ENCODE results near the gene FADS2.
A peak's percentile ranks its signal among the peaks of the same experiment; 100 is the strongest.
"Not testable (repeated sequence)": the region's sequence is repeated elsewhere in the genome, so short reads cannot be mapped to it uniquely, and the experiment has no call there.

Gene FADS2

DNA sequence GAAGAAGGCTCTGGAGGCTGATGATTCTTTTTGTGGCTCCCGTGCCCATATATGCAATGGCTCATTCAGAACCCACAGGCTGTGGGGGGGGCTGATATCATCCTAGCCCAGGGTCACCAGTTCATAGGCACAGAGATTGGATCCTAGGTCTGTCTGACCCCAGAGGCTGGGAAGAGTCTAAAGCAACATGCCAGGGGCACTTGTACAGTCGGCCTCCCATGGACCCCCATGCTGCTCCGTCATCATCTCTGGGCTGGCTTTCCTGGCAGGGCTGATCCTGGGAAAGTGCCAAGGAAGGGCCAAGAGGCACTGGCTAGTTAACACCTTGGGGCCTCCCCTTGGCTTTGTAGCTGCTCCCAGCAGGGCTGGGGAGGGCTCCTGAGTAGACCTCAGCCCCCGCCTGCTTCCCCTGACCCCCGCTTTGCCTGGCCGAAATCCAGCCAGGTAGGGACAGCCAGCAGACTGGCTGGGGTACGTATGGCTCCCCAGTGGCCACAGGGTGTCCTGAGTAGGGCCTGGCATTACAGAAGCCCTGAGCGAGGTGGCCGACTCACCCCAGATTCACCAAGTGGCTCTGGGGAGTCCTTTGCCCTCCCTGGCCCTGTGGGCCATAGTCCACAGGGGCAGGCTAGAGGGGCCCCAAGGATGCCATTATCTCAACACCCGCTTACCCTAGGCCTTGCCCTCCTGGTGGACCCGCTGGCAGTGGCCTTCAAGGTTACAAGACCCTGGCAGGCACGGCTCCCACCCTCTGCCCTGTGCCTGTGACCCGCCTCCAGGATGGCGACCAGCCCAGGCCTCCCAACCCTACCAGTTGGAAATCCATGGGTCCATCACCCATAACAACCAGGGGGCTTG, 40.7 kb downstream of the FADS2 start:
- no peak for DNase-seq (ENCODE audit: low spot score)

DNA sequence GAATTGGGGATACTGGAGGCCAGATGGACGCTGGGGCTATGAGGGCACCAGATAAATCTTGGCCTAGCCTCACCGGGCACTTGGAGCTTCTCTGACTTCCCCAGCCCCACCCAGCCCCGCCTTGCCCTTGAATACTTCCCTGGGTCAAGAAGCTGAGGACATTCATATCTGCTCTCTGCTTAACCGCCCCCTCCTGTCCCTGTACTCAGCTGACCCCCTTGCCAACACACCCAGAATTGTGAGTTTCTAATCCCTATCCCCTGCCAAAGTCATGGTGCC, 41.3 kb downstream of the FADS2 start:
- DNase-seq (ENCODE audit: low spot score): no peak

DNA sequence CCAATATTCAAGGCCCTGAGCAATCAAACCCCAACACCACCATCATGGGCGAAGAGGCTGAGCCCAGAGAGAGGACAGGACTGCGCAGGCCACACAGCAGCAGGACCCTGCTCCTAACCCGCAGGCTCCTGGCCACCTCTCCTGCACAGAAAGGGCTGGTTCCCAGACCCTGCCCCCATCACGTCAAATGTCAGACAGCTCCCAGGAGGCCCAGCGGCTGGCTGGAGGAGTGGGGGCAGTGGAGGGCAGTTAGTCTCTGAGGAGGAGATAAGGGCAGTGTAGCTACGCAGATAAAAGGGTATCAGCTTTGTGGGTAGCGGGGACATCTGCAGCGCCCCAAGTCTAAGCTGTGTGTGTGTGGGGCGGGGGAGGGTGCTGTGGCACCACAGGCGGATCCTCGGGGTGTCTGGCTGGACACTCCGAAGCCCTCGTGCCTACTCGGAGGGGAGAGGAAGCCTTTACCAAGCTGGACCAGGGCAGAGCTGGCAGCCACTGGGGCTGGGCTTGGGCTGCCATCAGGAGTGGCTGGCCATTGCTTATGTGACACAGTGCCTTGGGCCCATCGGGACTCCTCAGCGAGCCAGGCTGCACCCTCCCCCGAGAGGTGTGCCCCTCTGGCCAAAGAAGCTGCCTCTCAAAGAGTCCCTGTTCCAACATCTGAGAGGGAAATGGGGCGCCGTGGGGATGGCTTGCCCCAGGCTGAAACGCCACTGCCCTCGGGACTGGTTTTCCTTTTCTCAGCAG, 41.8 kb downstream of the FADS2 start:
- no peak for DNase-seq (ENCODE audit: low spot score)

DNA sequence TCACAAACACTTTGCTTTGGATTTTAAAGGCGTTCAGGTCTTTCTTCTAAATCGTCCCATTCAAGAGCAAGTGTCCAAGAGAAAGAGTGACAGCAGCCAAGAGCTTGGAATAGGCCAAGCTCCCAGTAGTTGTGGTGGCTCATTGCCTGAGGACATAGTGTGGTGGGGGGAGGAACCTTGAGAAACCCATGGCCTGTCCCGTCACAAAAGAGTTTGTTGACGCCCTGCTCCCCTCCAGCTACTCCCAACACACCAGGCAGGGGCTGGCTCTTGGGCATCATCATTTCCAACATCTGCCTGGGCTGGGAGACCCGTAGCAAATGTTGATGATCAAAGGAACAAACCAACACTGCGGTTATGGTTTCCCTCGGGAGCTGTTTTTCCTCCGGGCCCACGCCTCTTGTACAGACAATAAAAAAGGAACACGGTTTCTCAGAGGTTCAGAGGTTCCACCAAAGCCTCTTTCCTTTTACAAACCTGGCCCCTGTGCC, 42.5 kb downstream of the FADS2 start:
- no peak for DNase-seq (ENCODE audit: low spot score)

DNA sequence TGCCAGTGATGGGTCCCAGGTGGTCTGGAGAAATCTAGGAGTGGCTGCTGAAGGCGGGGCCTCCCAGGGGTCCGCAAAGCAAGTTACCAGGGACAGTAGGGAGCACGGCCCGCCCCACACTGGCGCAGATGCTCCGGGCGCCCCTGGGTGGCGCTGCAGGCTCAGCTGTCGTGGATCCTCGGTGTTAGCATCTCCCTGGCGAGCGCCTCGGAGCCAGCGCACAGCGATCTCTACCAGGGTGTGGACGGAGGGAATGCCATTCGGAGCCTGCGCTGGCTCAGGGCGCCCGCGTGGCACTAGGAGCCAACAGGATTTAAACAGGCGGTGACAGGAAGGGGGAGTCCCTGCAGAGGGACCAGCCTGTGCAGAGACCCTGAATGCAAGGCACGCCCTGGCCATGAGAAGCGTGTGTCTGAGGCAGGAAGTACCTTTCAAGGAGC, 43.1 kb downstream of the FADS2 start:
- peak; percentile 47 for DNase-seq (ENCODE audit: low spot score)

DNA sequence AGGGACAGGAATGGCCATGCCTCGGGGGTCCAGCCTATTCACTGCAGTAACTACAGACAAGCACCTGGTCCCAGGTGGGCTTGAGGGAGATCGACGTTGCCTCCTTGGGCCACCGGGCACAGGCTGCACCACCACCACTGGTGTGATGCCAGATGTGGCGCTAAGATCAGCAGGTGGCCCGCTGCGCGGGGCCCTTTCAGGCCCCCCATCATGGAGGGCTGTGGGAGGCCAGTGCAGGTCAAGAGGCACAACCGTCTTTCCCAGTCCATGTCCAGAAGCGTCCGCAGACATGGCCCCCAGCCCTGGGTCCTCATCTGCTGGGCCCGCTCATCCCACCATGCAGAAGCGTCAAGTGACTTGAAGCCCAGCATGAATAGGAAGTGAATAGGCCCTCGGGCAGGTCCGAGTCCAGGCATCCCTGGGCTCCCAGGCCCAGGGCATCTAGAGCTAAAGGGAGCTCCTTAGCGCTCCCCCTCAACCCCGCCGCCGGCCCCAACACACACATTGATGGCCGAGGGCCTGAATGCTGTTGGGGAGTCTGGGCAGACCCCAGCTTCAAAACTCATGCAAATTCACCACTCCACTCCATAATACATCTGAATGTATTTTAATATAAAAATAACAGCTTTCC, 45.0 kb downstream of the FADS2 start:
- no peak for DNase-seq (ENCODE audit: low spot score)

DNA sequence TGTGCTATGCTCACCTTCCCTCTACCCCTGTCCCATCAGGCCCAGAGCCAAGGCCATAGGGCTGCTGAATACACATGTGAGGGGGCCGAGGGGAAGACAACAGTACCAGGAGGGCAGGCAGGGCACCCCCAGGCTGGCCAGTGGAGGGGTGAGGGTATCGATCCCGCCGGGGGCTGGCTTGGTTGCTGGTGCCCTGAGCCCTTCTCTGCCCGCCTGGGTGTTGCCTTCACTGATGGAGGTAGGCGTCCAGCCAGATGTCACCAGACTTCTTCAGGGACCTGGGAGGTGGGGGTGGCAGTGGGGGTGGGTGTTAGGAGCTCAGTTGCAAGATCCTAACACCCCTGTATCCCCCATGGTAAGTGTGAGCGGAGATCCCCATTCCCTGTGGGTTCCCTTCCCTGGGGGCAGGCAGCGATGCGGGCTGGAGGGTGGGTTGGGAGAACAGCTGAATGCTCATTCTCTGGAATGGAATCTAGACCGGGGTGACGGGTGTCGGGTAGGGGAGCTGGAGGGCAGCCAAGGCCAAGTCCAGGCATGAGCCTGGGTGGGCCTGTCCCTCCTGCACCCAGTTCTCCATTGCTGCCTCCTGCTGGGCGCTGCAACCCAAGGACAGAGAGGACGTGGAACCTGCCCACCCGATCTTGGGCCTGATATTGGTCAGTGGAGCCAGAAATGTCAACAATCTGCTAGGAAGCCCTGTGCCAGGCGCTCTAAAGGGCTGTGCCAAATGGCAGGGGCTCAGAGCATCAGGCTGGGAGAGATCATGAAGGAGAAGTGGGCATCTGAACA, 45.7 kb downstream of the FADS2 start:
- DNase-seq (ENCODE audit: low spot score): no peak

DNA sequence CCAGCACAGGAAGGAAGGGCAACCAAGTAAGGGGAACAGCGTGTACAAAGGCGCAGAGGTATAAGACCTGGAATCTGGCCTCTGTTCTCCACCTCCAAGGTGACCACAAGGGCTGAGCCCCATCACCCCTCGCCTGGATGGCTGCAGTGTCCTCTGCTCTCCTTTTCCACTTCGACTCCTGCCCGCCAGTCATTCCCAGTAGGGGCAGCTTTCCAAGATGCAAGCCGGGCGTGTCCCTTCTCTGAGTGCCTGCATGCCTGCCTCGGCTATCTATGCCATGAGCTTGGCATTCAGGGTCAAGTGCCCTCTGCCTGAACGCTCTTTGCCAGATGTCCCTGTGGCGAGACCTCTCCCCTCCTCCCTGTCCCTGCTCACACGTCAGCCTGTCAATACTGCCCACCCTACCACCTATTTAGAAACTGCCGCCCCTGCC, 46.3 kb downstream of the FADS2 start:
- no peak for DNase-seq (ENCODE audit: low spot score)

DNA sequence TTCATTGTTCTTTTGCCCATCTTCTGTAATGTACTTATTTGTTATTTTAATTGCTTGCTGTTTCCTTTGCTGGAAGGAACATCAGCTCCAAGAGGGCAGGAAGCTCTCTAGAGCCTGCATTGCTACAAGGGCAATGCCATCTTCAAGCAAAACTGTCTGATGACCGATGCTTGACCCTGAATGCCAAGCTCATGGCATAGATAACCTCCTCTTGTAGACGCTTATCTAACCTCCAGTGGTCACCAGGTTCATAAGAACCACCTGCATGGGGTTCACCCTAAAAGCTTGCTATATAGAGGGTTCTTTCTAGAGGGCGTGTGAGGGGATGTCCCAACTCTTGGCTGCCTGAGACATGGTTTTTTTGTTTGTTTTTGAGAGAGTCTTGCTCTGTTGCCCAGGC, 46.8 kb downstream of the FADS2 start:
- no peak for DNase-seq (ENCODE audit: low spot score)

DNA sequence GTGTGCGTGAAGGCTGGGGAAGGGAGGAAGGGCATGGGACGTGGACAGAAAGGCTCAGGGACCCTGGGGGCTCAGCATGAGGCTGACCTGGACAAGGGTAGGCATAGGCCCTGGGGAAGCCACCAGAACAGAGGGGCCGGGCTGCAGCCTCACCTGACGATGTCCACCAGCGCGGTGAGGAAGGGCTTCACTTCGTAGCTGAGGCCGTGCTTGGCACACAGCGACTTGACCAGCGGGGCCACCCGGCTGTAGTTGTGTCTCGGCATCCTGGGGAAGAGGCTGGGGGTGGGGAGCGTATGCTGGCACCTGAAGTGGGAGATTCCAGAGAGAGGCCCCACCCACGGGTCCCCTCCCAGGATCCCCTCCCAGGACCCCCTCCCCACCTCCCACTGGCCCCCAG, 47.6 kb downstream of the FADS2 start:
- no peak for DNase-seq (ENCODE audit: low spot score)

DNA sequence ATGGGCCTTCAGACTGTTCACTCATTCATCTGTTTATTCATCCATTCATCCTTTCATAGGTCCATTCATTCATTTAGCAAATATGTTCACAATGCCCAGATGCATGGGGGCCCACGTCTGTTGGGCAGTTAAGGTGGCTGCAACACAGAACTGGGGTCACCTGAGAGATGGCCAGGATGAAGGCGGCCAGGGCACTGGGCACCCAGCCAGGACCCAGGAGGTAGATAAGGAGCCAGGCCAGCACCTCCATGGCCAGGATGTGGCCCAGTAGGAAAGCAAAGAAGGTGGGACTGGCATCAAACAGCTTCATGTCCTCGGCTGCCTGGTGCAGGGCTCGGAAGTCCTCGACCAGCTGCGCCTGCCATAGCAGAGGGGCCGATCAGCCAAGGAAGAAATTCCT, 51.1 kb downstream of the FADS2 start:
- no peak for DNase-seq (ENCODE audit: low spot score)

DNA sequence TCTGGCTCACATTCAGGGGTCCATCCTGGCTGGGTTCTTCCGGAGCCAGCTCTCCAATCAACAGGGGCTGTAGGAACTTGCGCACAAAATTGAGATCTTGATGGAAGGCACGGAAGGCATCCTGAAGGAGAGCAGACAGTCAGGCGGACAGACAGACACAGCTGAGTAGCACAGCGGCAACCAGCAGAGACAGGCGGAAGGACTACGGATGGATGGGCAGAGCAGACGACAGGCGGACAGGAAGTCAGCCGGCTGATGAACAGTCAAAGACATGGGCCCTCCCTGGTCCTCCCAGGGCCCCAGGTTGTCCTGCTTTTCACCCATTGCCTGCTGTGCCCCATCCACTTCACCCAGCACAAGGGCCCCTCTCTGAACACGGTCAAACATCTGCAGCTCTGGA, 51.9 kb downstream of the FADS2 start:
- DNase-seq (ENCODE audit: low spot score): no peak

DNA sequence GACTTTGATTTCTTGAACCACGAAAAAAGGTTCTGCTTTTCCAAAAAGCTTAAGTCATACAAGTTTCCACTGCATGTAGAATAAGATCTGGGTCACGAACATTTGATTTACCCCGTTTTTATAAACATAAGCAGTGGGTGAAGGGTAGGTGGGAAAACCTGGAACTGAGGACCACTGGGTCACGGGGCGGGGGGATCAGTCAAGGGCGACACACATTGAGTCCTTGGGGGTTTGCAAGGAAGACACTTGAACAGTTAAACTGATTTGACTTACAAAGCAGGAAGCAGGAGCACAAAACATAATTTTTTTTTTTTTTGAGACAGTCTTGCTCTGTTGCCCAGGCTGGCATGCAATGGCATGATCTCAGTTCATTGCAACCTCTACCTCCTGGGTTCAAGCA, 52.4 kb downstream of the FADS2 start:
- DNase-seq (ENCODE audit: low spot score): no peak

DNA sequence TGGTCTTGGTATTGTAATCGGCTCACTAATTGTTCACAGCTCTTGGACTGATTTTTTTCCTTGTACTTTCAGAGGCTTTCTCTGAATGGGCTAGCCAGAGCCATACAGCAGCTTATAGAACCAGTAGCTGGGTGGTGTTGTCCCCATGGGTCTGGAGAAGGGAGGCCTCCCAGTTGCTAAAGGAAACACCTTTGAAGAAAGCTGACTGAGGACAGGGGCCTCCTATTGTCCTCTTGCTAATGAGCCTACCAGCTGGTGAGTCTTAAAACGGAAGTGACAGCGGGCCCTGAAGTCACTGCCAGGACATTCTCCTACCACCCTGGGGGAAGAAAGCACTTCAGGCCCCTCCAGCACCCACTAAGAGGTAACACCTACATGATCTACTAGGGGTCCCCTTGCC, 53.3 kb downstream of the FADS2 start:
- no peak for DNase-seq (ENCODE audit: low spot score)

DNA sequence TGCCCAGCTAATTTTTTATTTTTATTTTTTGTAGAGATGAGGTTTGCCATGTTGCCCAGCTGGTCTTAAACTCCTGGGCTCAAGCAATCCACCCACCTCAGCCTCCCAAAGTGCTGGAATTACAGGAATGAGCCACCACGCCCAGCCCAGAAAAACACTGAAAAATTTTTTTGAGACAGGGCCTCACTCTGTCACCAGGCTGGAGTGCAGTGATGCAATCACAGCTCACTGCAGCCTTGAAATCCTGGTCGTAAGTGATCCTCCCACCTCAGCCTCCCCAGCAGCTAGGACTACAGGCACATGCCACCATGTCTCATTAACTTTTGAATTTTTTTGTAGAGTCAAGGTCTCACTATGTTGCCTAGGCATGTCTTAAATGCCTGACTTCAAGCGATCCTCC, 54.2 kb downstream of the FADS2 start:
- DNase-seq (ENCODE audit: low spot score): not testable (repeated sequence)

DNA sequence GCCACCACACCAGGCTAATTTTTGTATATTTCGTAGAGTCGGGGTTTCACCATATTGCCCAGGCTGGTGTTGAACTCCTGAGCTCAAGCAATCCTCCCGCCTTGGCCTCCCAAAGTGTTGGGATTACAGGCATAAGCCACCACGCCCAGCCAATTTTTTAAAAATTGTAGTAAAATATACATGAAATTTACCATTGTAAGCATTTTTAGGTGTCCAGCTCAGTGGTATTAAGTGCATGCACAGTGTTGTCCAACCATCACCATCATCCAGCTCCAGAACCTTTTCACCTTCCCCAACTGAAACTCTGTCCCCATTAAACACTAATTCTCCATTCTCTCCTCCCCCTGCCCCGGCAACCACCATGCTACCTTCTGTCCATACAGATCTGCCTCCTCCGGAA, 54.8 kb downstream of the FADS2 start:
- DNase-seq (ENCODE audit: low spot score): no peak

DNA sequence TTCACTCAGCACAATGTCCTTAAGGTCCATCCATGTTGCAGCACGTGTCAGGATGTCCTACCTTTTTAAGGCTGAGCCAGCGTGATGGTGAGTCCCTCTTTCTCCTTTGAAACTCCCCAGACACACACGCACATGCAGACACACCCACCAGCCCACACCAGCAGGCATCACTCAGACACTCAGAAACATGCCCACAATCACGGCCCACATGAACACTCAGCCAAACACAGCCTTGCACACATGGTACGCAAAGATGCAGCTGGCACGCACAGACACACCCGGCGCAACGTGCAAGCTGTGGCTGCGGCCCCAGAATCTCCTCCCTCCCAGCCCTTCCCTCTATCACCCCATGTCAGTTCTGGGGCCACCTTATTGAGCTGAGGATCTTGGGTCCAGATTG, 55.2 kb downstream of the FADS2 start:
- no peak for DNase-seq (ENCODE audit: low spot score)

DNA sequence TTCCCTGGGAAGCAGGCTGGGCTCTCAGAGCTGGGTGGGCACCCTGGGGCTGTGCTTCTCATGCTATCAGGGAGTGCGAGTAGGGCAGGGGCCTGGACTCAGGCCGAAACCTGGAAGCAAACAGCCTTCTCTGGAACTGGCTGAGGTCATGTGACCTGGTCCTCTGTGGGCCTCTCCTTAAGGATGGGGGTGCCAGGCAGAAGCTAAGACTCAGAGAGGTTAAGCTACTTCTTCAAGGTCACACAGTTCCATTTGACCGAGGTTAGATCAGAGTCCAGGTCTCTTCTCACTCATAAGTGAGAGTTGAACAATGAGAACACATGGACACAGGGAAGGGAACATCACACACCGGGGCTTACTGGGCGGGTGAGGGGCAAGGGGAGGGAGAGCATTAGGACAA, 55.8 kb downstream of the FADS2 start:
- no peak for DNase-seq (ENCODE audit: low spot score)

DNA sequence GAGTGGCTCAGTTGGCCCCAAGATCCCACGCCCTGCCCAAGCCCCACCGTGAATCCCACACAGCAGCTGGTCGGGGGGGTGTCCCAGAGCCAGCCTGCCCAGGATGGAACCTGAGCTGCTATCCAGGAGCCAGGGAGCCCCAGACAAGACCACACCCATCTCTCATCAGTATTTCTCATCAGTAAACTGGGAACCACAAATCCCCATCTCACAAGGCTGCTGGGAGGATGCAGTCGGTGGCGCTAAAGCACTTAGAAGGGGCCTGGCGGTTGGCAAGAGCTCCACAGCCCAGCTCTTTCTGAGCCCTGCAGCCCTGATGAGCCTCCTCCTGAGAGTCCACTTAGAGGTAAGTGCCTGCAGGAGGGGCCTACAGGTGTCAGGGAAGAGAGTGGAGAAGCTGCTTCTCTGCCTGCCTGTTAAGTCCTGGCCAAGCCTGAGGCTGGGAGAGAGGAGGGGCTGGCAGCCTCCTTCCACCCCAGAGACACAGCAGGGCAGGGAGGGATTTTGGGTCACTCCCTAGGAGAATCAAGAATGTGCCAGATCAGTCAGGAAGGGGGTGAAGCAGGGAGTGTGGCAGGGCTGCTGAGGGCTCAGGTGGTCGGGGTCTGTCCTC, 57.2 kb downstream of the FADS2 start:
- DNase-seq (ENCODE audit: low spot score): no peak

DNA sequence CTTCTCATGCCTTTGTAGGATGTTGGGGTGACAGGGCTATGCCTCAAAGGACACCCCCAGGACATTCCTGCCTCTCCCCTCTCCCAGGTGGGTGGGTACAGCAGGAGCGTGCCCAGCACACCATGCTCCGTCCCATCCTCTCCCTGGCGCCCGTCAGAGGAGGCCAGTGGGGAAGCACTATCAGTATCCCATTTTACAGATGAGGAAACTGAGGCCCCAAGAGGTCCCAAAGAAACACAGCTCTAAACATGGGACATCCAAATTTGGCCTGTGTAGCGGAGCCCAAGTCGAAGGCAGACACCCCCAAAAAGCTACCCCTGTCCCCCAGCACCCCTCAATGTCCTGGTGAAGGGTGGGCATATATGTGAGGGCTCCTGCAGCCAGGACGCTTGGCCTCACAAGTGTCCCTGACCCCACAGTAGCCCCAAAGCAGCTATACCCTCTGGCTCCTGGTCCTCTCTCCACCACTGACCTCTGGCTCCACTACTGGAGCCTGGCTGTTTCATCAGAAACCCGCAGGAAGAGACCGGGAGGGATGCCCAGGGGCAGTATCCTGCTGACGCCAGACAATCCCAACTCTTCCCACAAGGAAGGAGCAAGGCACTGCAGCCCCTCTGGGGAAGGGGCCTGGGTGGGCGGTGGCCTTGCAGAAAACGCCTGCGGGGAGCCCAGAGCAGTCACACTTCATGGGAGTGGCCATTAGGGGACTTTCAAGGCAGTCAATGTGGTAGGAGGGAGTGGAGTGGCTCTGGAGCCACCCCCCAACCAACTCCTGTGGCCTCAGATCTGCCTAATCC, 57.9 kb downstream of the FADS2 start:
- no peak for DNase-seq (ENCODE audit: low spot score)

DNA sequence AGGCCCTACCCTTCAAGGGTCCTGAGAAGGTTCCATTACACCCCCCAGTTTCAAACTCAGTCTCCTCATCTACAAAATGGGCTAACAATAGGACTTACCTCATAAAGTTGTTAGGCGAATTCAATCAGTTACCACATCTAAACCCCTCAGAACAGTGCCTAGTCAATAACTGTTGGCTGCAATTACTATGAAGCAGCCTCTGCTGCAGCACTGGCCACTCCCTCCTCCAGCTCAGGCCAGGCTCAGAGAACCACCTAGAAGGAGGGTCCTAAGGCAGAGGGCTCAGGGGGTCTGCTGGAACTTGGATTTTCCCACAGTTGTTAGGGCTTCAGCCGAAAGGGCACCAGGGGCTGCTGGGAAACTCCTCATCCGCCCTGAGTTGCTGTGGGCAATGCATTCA, 58.5 kb downstream of the FADS2 start:
- no peak for DNase-seq (ENCODE audit: low spot score)
